HG03108 (cell line): Measurements from ENCODE around the gene GCC2.
"Not testable (repeated sequence)": the region's sequence is repeated elsewhere in the genome, so short reads cannot be mapped to it uniquely, and the experiment has no call there.

Source experiments
- ATAC-seq: cut with Tn5 transposase; IDR thresholded peaks from one replicate; pipeline ENCODE4 v1.9.1; 2021; ENCODE audit warnings: moderate library complexity; ENCODE audit not compliant: unreplicated experiment

The GCC2 gene

GRCh38 chr2:108436976-108437375 is 12.0 kb upstream of the GCC2 start:
- ATAC-seq: no peak

DNA sequence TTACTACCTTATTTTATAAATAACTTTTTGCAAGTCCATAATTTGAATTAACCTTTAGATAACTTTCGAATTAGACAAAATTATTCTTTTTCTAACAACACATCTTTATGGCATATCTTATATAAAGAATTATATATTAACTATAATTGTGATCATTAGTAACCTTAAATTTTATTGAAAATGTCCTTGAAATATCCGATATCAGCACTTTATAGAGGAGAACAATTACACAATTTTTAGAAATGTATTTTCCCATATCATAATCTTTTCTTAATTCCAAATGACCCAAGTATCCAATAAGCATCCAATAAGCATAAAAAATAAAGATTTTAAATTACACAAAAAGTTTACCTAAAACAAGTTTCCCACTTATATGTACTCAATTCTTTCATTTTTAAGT is 7.3 kb upstream of the GCC2 start:
- ATAC-seq: no peak

DNA sequence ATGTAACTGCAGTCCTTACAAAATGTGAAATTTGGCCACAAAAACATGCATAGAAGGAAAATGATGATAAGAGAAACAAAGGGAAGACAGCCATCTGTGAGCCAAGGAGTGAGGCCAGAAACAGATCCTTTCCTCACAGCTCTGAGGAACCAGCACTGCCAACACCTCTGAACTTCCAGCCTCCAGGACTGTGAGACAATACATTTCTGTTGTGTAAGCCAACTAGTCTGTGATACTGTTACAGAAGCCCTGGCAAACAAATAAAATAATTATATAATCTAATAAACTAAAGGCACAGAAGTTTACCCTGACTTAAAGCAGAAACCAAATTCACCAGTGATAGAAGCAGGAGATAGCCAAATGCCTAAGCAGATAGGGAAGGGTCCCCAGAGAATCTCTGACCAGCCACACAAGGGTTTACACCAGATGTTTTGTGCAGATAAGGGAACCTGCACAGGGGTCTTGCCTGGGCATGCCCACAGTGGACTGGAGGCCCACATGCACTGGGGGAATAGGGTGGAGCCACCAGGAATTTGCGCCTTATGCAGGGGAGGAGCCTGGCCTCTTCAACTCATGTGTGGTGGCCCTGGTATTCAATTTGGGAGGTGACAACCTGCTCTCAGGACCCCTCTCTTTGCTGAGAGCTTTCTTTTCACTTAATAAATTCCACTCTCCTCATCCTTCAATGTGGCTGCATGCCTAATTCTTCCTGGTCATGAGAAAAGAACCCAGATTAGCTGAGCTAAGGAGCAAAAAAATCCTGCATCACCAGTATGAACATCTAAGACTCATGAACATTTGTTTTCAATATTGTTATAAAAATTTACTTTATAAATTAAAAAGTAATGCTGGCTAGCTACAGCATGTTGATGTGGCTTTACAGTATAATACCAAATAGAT is 3.8 kb upstream of the GCC2 start:
- ATAC-seq: no peak

- no peak for ATAC-seq
Measured at GRCh38 chr2:108446703-108447102, 2.3 kb upstream of the GCC2 start.

GRCh38 chr2:108447947-108448677 is 894 bp upstream of the GCC2 start:
- ATAC-seq: no peak

DNA sequence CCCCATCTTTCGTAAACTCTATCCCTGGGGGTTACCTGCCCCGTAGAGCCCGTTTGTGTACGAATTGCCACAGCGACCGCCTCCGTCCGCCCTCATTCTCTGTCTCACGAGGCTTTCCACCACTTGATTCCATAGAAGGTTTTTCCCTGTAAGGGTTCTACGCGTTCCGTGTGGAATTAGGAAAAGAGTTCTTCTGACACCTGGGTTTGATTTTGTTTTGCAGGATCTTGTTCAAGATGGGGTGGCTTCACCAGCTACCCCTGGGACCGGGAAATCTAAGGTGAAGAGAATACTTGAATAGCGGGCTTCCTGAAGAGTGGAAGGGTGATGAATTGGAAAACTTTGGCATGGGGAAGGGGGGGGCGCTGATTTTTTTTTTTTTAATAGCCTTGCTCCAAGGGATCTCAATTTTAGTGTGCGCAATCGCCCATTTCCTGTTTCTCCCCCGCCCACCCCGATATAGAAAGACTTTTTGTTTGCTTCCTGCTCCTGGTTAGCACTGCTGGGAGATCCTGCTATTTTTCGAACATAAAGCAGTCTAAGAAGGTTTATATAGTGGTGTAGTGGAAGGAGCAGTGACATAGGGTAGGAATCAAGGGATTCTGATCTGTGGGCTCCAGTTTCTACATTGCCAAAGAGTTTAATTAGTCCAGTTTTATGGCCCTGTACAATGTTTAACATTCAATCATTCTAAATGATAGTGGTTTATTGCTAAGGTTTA is 564 bp downstream of the GCC2 start:
- peak; percentile 27 for ATAC-seq

DNA sequence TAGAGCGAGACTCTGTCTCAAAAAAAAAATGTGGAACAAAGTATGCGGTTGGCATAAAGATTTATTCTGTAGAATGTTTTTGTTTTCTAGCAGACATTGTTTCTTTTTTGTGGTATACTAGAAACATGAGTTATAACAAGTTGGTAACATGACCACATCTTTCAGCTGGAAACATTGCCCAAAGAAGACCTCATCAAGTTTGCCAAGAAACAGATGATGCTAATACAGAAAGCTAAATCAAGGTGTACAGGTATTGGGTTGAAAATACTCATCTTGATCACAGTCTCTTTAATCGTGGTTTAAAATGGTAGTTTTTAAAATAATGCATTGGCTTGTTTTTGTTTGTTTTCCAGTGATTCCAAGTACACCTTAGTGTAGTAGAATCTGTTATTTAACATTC is 1.9 kb downstream of the GCC2 start:
- ATAC-seq: no peak

- no peak for ATAC-seq
Measured at GRCh38 chr2:108451976-108452375, 3.0 kb downstream of the GCC2 start.

DNA sequence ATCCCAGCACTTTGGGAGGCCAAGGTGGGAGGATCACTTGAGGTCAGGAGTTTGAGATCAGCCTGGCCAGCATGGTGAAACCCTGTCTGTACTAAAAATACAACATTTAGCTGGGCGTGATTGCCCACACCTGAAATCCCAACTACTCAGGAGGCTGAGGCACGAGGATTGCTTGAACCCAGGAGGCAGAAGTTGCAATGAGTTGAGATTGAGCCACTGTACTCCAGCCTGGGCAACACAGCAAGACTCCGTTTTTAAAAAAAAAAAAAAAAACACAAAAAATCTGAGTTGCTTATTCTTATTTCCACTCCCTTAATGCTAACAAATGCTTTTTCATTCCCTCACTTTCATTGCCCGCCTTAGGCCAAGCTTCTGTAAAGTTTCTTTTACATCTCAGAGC is 4.5 kb downstream of the GCC2 start:
- ATAC-seq: not testable (repeated sequence)

GRCh38 chr2:108454440-108454839 is 5.4 kb downstream of the GCC2 start:
- no peak for ATAC-seq

DNA sequence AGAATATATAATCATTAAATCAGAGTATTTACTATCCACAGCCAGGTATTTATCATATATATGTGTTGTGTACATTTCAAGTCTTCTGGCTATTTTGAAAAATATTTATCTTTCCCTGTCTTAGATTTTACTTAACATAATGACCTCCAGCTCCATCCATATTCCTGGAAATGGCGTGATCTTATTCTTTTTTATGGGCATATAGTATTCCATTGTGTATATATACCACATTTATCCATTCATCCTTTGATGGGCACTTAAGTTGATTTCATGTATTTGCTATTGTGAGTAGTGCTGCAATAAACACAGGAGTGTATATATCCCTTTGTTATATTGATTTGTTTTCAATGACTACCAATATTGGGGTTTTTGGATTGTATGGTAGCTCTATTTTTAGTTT is 6.6 kb downstream of the GCC2 start:
- no peak for ATAC-seq

- no peak for ATAC-seq
Measured at GRCh38 chr2:108458082-108458481, 9.1 kb downstream of the GCC2 start.

DNA sequence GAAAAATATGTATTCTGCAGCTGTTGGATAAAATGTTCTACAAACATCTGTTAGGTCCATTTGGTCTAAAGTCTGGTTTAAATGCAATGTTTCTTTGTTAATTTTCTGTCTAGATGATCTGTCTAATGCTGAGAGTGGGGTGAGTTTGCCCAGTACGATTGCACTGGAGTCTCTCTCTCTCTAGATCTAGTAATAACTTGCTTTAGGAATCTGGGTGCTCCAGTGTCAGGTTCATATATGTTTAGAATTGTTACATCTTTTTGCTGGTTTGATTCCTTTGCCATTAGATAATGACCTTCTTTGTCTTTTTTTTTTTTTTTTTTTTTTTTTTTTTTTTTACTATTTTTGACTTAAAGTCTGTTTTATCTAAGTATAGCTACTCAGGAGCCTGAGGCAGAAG is 10.4 kb downstream of the GCC2 start:
- ATAC-seq: no peak

DNA sequence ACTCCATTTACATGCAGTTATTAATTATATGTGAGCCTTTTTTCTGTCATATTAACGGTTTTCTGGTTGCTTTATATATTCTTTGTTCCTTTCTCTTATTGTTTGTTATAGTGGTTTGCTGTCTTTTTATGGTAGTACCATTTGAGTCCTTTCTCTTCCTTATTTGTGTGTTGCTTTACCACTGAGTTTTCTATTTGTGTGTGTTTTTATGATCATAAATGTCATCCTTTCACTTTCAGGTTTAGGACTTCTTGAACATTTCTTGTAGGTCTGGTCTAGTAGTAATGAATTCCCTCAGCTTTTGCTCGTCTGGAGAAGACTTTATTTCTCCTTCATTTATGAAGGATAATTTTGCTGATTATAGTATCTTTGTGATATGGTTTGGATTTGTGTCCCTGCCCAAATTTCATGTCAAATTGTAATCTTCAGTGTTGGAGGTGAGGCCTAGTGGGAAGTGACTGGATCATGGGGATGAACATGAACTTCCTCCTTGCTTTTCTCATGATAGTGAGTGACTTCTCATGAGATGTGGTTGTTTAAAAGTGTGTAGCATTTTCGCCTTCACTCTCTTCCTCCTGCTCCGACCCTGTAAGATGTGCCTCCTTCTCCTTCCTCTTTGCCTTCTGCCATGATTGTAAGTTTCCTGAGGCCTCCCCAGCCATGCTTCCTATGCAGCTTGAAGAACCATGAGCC is 11.5 kb downstream of the GCC2 start:
- ATAC-seq: peak; percentile 76

GRCh38 chr2:108477099-108477498 is 28.1 kb downstream of the GCC2 start:
- no peak for ATAC-seq

DNA sequence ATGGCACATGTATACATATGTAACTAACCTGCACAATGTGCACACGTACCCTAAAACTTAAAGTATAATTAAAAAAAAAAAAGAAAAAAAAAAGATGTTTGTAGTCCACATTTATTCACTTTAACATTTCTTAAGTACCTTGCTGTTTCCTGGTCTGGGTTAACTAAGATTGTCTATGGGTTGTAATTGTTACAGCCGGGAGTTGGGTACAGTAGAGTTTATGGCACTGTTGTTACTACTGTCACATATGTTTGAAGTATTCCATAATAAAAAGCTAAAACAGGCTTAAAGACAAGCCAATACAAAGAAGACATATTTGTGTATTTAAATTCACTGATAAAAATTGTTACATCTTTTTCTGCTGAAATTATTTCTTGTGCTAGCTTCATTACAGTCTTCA is 36.2 kb downstream of the GCC2 start:
- no peak for ATAC-seq

DNA sequence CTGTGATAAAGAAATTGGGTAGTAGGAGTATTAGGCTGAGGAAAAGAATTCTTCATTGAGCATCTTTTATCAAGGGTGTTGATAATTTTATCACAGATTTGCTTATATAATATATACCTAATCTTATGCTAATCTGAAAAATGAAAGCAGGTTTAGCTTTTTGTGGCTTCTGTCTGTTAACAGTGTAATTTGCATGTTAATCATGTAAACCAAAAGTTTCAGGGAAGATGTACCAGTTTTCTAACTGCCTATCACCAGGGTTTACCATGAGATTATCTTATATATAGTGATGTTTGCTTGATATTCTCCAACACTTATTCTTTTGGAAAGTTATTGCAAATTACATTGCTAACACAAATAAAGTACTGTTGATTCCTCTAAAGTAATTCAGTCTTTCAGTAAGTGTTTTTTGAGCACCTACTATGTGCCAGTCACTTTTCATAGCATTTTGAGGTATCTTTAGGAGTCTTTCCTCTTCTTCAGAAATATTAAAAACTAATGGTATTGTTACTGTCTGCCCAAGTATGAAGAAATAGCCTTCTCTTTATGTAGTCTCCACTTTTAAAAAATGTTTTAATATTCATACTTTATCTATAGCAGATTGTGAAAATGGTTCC is 41.6 kb downstream of the GCC2 start:
- ATAC-seq: no peak

DNA sequence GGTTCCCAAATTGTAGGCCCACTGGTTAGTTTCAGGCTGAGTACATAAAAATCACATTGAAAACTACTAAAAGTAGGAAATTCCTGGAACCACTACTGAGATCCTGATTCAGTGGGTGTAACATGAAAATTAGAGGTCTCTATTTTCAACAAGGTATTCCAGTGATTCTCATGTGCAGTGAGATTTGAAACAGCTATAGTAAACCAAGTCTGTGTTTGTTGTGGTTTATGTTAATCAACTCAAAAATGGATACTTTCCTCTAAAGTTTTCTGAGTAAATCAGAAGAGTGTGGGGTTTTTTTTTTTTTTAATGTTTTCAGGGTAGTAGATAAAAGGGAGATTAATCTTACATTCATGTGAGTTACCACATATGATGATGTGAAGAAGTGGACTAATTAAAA is 42.8 kb downstream of the GCC2 start:
- no peak for ATAC-seq

DNA sequence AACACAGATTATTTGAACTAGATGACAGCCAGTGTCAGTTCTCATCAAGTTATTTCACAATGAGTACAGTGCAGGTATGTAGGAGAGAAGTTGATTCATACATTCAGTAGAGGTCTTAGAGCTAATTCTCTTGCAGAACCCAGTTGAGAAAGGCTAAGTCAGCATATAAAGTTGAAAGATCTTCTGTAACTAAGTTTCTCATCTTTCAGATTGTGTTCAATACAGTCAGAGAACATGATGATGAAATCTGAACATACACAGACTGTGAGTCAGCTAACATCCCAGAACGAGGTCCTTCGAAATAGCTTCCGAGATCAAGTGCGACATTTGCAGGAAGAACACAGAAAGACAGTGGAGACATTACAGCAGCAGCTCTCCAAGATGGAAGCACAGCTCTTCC is 43.4 kb downstream of the GCC2 start:
- no peak for ATAC-seq

- not testable (repeated sequence) for ATAC-seq
Measured at GRCh38 chr2:108496167-108496566, 47.2 kb downstream of the GCC2 start.

GRCh38 chr2:108507620-108508019 is 58.6 kb downstream of the GCC2 start:
- ATAC-seq: not testable (repeated sequence)
